ENCODE measurements around the gene GNGT2.

The GNGT2 gene

GRCh38 chr17:49229076-49229804 is 18.9 kb upstream of the GNGT2 start:
- no peak for DNase-seq

DNA sequence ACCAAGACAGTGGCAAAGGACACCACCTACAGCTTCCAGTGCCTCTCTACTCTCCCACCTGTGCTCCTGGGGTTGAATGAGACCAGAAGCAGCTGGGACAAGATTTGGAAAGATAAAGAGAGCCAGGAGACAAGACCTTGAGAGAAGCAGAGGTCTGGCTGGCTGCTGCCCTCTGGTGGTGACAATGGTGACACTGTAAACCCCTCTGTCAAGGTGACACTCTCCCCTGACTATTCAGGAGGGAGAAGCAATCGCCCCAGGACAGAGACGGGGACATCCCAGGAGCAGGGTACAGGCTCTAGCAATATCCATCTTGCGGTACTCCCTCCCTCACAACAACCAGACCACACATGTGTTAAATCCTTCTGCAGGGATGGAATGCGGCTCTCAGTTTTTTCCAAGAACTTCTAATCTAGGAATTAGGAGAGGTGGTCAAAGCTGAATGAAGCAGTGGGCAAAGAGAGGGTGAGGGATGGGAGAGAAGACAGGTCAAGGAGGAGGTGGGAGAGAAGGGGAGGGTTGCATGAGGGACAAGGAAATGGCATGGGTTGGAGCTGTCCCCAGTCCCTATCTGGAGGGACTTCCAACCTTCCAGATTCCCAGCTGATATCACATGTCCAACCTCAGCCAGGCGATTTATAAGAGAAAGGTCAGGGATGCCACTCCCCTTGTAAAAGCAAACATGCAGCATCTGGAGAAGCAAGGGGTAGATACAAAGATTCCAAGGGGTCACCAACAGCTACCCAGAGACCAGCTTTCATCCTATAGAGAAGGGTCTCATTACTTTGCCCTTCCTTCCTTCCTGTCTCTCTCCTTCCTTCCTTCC is 17.3 kb upstream of the GNGT2 start:
- DNase-seq, result peak; percentile 15

DNA sequence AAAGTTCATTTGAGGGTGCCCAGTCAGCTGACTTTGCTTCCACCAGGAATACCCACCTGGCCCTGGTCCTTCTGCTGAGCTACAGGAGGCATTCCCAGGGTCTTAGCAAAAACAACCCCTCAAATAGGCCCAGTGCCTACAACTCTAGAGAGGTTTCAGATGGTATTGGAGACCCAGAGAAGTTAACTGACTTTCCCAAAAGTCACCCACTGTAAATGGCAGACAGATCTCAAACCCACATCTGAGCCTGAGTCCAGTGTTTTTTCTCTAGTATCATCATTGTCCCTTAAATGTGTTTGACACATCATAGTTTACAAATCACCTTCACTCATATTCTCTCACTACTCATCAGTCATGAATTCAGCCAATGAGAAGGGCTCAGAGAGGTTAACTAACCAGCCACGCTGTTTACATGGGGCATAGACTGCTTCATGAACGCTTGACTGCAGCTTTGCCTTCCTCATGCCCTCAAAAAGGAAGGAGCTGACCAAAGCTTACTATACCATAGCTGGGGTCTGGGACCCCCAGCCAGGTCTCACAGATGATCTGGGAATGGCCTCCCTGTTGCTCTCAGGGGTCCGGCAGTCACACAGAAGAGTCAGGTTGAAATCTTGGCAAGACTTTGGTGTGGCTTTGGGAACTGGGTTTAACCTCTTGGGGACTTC is 16.5 kb upstream of the GNGT2 start:
- no peak for DNase-seq

DNA sequence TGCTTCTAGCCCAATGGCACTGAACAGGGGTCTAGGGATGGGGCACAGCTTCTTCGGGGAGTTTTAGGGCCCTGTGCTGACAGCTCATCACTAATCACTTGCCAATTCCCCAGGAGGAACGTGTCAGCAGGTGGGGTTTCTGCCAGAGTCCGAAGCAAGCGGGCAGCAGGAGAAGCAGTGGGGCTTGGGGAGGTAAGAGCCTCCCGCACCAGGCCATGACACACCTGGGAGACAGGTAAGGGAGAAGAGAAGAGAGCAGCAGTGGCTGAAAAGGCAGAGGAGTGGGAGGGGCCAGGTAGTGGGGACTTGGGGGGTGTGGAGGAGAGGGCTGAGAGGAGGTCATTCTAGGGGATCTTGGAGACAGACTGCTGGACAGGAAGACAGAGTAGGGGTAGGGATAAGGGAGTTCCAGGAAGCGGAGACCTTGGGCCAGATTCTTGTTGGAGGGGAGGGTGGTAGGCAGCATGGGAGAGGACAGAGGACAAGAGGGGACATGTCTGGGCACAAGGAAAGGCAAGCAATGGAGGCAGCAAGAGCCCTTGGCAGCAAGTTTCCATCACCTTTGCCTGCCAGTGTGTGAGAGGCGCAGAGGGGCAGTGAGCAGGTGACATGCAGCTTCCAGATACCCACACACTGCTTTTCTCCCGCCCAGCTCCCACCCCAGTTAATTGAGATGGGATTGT is 15.3 kb upstream of the GNGT2 start:
- no peak for DNase-seq

GRCh38 chr17:49224997-49225337 is 14.6 kb upstream of the GNGT2 start:
- DNase-seq, result no peak

- no peak for DNase-seq
Observed at GRCh38 chr17:49224198-49224996, 14.0 kb upstream of the GNGT2 start.

- no peak for DNase-seq
Observed at GRCh38 chr17:49223517-49224197, 13.3 kb upstream of the GNGT2 start.

DNA sequence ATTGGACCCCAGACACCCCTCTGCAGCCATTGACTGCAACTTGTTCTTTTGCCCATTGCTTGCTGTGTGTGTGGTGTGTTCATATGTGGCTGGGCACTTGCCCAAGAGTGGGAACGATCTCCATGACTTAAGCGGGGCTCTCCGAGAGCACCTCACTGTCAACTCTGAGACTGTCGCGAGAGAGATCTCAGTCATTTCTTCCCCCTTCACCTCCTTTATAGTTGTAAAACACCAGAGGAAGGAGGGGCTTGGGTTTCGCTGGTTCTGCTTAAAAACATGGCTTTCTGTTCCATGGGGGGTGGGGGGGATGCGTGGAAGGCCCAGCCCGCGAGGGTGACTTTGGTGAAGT is 12.8 kb upstream of the GNGT2 start:
- no peak for DNase-seq

GRCh38 chr17:49219987-49220386 is 9.6 kb upstream of the GNGT2 start:
- no peak for DNase-seq

GRCh38 chr17:49218941-49219913 is 8.9 kb upstream of the GNGT2 start:
- DNase-seq, result no peak

GRCh38 chr17:49217651-49218413 is 7.5 kb upstream of the GNGT2 start:
- no peak for DNase-seq

GRCh38 chr17:49216953-49217650 is 6.7 kb upstream of the GNGT2 start:
- no peak for DNase-seq

GRCh38 chr17:49216482-49216881 is 6.1 kb upstream of the GNGT2 start:
- DNase-seq, result no peak

GRCh38 chr17:49214676-49215360 is 4.4 kb upstream of the GNGT2 start:
- no peak for DNase-seq

GRCh38 chr17:49213847-49214246 is 3.5 kb upstream of the GNGT2 start:
- DNase-seq, result no peak

GRCh38 chr17:49213399-49213798 is 3.0 kb upstream of the GNGT2 start:
- no peak for DNase-seq

DNA sequence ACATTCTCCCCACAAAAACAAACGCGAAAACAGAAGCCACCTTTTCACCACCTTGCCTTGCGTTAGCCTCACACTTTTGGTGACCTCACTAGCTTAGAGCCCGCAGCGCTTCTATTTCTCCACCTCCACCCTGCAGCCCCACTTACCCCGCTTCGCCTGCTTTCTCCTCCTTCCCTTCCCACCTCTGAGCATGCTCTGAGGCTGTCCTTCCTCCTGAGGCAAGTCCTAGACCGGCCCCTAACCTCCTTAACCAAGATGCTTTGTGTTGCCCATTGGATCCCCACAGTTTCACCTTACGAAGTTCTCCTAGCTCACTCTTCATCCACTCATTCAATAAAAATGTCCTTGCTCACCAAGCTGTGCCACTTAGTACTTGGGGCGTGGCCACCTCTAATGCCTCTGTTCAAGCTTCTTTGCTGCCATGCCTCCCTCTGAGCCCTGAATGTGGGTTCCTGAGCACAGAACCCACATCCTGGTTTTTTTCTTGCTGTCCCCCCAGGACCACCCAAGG is 1.3 kb downstream of the GNGT2 start:
- DNase-seq, result no peak

DNA sequence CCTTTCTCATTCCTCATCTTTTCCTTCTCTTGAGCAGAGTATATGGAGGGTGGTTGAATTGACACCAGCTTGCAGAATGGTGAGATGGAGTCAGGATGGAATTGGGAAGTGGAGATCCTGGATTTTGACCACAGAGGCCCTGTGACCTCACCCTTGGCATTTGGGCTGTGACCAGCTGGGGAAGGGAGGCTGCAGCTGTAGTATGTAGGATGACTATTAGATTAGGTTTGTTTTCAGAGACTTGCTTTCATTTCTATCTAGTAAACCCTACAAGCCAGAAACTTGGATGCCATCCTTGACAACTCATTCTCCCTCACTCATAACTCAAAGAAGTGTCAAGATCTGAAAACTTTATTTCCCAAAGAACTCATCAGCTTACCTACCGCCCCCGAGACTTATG is 5.9 kb downstream of the GNGT2 start:
- DNase-seq, result no peak
